ENCODE data around the gene HNRNPC. TPM values are rescaled to one million over a fixed set of nuclear protein-coding genes. Genes with fewer than 3 reads are reported as not detected.
"Not testable (repeated sequence)": the region's sequence is repeated elsewhere in the genome, so short reads cannot be mapped to it uniquely, and the experiment has no call there.

The HNRNPC gene
- total RNA-seq, 1 experiment from 2014 or later: 520 TPM

DNA sequence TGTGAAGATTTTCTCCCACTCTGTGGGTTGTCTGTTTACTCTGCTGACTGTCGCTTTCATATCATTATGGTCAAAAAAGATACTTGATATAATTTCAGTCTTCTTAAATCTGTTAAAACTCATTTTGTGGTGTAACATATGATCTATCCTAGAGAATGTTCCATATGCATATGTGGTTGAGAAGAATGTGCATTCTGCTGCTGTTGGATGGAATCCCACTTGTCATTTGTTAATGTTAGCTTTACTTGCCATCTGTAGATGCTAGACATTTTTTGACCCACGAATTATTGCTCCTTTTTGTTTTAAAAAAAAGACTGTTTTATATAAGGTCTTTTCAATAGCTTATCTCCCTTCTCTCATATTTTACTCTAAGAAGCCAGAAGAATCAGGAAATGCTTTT is 87.1 kb downstream of the HNRNPC start:
- in situ Hi-C loops (cut with HindIII; ENCODE audit: low pct_unique_long_range_greater_than_20kb, low sequenced_read_pairs): no loop called here
- DNase-seq (ENCODE audit: low read depth, low spot score): no peak

DNA sequence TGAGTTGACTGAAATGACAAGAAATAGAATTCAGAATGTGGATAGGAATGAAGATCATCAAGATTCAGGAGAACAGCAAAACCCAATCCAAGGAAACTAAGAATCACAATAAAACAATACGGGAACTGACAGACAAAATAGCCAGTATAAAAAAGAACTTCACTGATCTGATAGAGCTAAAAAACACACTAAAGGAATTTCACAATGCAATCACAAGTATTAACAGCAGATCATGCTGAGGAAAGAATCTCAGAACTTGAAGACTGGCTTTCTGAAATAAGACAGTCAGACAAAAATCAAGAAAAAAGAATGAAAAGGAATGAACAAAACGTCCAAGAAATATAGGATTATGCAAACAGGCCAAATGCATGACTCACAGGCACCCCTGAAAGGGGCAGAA is 98.1 kb downstream of the HNRNPC start:
- in situ Hi-C loops (cut with HindIII; ENCODE audit: low pct_unique_long_range_greater_than_20kb, low sequenced_read_pairs): no loop called here
- DNase-seq (ENCODE audit: low read depth, low spot score): no peak

DNA sequence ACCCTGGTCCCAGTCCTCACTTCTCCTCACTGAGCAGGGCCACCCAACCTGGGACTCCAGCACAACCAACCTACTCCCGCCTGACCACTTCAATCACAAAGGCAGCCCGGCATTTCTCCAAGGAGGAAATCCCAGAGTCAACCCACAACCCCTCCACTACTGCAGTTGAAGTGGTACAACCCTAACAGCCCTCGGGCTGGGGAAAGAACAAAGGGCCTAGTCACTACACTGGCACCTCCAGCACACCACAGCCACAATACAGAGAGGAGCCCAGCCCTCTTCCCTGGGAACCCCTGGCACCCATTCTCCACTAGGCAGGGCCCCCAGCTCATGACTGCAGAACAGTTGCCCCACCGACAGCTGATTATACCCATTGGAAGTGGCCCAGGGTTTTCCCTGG is 99.7 kb downstream of the HNRNPC start:
- in situ Hi-C loops (cut with HindIII; ENCODE audit: low pct_unique_long_range_greater_than_20kb, low sequenced_read_pairs): no loop called here
- peak; percentile 34 for DNase-seq (ENCODE audit: low read depth, low spot score)

DNA sequence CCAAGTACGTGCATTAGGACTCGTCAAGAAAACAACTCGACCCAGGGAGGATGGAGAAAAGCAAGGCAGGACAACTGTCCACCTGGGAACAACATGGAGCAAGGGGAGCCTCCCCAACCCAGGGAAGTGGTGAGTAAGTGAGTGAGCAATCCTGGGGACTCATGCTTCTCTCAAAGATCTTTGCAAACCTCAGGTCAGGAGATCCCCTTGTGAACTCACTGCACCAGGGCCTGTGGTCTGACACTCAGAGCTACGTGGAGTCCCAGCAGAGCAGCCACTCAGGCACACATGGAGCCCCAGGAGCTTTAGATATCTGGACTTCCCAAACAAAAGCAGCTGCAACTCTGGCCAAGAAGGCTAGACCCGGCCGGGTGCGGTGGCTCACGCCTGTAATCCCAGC is 101.2 kb downstream of the HNRNPC start:
- DNase-seq (ENCODE audit: low read depth, low spot score): no peak
- in situ Hi-C loops (cut with HindIII; ENCODE audit: low pct_unique_long_range_greater_than_20kb, low sequenced_read_pairs): no loop called here

DNA sequence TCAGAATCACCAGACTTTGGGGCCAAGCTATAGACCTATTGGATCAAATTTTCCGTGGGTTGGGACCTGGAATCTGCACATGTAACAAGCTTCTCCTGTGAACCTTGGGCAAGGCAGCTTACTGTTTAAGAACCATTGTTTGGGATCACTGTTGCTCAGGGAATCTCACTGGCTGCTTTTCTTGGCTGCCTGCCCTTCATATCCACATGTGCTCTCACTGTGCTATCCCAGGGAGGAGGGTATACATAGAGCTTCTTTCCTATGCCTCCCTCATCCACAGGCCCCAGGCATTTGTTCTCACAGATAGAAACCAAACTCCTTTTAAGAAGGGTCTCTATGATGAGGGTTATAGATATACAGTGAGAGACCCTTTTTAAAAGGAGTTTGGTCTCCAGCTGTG is 103.6 kb downstream of the HNRNPC start:
- in situ Hi-C loops (cut with HindIII; ENCODE audit: low pct_unique_long_range_greater_than_20kb, low sequenced_read_pairs); DNase-seq (ENCODE audit: low read depth, low spot score): not testable (repeated sequence)

DNA sequence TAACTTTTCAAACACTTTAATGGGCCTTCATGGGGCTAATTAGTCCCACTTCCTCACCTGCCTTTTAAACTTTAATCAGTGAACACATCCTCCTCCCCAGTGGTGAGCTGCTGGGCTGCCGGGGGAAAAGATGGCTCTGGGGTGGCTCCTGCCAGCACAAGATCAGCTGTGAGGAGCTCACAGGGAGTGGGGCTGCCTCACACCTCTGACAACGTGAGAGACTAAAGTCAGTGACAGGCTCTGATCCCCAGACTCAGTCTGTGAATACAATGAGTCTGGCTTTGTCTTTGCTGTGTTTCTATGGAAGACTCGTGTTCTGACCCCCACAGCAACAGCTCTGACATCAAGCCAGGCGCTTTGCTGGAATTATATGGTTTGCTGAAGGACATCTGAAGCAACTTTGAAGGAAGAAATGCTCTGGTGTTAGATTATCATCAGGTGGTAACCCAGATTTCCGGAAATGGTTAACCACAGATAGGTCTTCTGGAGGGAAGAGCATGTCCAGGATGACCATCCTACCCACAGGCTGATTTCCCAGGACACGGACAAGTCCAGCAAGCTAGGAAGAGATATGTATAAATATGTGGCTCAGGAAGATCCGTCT is 104.1 kb downstream of the HNRNPC start:
- in situ Hi-C loops (cut with HindIII; ENCODE audit: low pct_unique_long_range_greater_than_20kb, low sequenced_read_pairs): not testable (repeated sequence)
- peak; percentile 17 for DNase-seq (ENCODE audit: low read depth, low spot score)

DNA sequence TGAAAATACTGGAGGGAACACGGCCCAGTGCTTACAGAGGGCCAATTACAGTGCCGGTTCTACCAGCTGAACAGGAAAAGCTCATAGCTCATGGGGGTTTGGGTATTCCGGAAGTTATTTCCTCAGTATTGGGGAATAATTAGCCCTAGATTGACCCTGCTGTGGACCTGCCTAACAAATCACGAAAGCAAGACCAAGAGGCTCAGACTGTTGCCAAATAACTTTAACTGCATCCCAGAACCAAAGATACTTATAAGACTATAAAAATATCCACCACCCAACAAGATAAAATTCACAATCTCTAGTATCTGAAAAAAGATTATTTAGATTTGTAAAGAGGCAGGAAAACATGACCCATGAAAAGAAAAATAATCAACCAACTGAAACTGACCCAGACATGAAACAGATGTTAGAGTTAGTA is 105.4 kb downstream of the HNRNPC start:
- in situ Hi-C loops (cut with HindIII; ENCODE audit: low pct_unique_long_range_greater_than_20kb, low sequenced_read_pairs): no loop called here
- no peak for DNase-seq (ENCODE audit: low read depth, low spot score)

DNA sequence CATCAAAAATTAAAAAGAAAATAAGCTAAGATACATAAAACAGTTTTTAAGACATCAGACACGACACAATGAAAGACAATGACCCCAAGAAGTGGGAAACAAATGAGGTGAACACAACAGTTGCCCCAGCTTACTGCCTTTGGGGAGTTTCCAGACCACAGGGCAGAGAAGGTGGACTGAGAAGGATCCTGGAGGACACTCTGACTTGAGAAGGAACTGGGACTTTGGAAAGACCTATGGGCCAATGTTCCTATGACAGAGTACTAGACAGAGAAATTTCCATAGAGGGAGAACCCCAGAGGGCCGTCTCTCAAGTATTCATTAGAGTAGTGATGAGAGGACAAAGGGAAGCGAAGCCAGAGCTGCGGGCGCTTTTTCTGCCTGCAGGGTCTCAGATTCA is 107.2 kb downstream of the HNRNPC start:
- in situ Hi-C loops (cut with HindIII; ENCODE audit: low pct_unique_long_range_greater_than_20kb, low sequenced_read_pairs): no loop called here
- no peak for DNase-seq (ENCODE audit: low read depth, low spot score)

DNA sequence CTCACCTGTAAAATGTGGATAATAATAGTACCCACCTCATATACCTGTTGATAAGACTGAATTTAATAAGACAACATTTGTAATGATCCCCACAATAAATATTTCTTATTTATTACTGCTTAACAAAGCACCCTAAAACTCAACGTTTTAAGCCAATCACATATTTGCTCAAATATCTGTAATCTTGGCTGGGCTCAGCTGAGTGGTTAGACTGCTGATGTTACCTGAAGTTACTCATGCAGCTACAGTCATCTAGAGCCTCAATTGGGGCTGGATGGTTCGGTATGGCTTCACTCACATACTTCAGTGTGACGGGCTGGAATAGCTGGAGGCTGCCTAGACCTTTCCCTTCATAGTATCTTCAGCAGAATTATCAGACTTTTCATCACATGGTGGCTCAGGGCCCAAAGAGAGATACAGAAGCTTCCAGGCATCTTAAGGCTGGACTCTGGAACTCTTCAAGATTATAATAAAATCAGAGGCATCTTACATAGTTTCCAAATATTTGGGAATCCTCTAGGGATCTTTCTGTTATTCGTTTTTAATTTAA is 109.1 kb downstream of the HNRNPC start:
- DNase-seq (ENCODE audit: low read depth, low spot score): no peak
- in situ Hi-C loops (cut with HindIII; ENCODE audit: low pct_unique_long_range_greater_than_20kb, low sequenced_read_pairs): no loop called here

Other genes starting within 250 kb of the HNRNPC start
- gene NDRG2, start 244.4 kb downstream of the HNRNPC start, total RNA-seq (2014; rRNA removed; shearing (Covaris generic)): 12.0 and 13.4 TPM in 2 replicates
- gene TPPP2, start 239.2 kb downstream of the HNRNPC start, total RNA-seq (2014; rRNA removed; shearing (Covaris generic)): not detected in 2 replicates
- gene RNASE13, start 234.6 kb downstream of the HNRNPC start, total RNA-seq (2014; rRNA removed; shearing (Covaris generic)): not detected in 2 replicates
- not detected in 2 replicates for gene RNASE7, start 227.1 kb downstream of the HNRNPC start, total RNA-seq (2014; rRNA removed; shearing (Covaris generic))
- not detected in 2 replicates for gene RNASE8, start 211.6 kb downstream of the HNRNPC start, total RNA-seq (2014; rRNA removed; shearing (Covaris generic))
- 16.0 and 19.7 TPM in 2 replicates for gene ARHGEF40, start 199.1 kb downstream of the HNRNPC start, total RNA-seq (2014; rRNA removed; shearing (Covaris generic))
- gene ZNF219, start 170.8 kb downstream of the HNRNPC start, total RNA-seq (2014; rRNA removed; shearing (Covaris generic)): 5.5 and 5.9 TPM in 2 replicates
- gene TMEM253, start 168.4 kb downstream of the HNRNPC start, total RNA-seq (2014; rRNA removed; shearing (Covaris generic)): 0.11 TPM in 1 of 2 replicates, not detected in the other
- not detected in 2 replicates for gene OR5AU1, start 113.4 kb downstream of the HNRNPC start, total RNA-seq (2014; rRNA removed; shearing (Covaris generic))
- 0.08 and 0.21 TPM in 2 replicates for gene RPGRIP1, start 10.6 kb upstream of the HNRNPC start, total RNA-seq (2014; rRNA removed; shearing (Covaris generic))
- gene SUPT16H, start 114.6 kb upstream of the HNRNPC start, total RNA-seq (2014; rRNA removed; shearing (Covaris generic)): 72.1 and 84.3 TPM in 2 replicates
- gene CHD8, start 186.7 kb upstream of the HNRNPC start, total RNA-seq (2014; rRNA removed; shearing (Covaris generic)): 27.8 and 32.6 TPM in 2 replicates
- gene RAB2B, start 207.5 kb upstream of the HNRNPC start, total RNA-seq (2014; rRNA removed; shearing (Covaris generic)): 15.5 and 19.9 TPM in 2 replicates
- 21.2 and 23.8 TPM in 2 replicates for gene TOX4, start 207.8 kb upstream of the HNRNPC start, total RNA-seq (2014; rRNA removed; shearing (Covaris generic))
- gene METTL3, start 241.9 kb upstream of the HNRNPC start, total RNA-seq (2014; rRNA removed; shearing (Covaris generic)): 44.5 and 46.8 TPM in 2 replicates